Keratinocyte (primary cell): Measurements from ENCODE around the gene DHTKD1. TPM values are rescaled to one million over a fixed set of nuclear protein-coding genes. Genes with fewer than 3 reads are reported as not detected.
A peak's percentile ranks its signal among the peaks of the same experiment; 100 is the strongest.

Experiments used
- DNase-seq: peaks from one replicate; pipeline ENCODE4 v3.0.0-alpha.2; 2011; ENCODE audit warnings: low read depth, missing footprints, low spot score
- FAIRE-seq: peaks from 2 replicates; lab custom pipeline; 2011; peaks lifted over from hg19 to GRCh38; lab: Jason Lieb, UNC
- H2AFZ ChIP-seq: 2 replicates; pipeline ENCODE4 v1.6.0; 2012; ENCODE audit warnings: low read length, control low read depth, inconsistent platforms; ENCODE audit not compliant: control insufficient read depth
- H3K27ac ChIP-seq: 2 replicates; pipeline ENCODE4 v1.5.1; 2011; ENCODE audit warnings: low read length; ENCODE audit not compliant: control insufficient read depth, insufficient read depth
- H3K27me3 ChIP-seq: 3 replicates; pipeline ENCODE4 v1.6.0; 2011; ENCODE audit warnings: low read length; ENCODE audit not compliant: control insufficient read depth, insufficient read depth; ENCODE audit errors: extremely low read depth
- H3K36me3 ChIP-seq, 2 experiments: 2 replicates in 1 of 2; 3 replicates in 1 of 2; pipeline ENCODE4 v1.5.1; 2011; ENCODE audit warnings: low read length in 2 of 2, mild to moderate bottlenecking in 1 of 2; ENCODE audit not compliant: control insufficient read depth in 2 of 2, insufficient read depth in 2 of 2; ENCODE audit errors: extremely low read depth in 1 of 2
- H3K4me1 ChIP-seq: 3 replicates; pipeline ENCODE4 v1.5.1; 2011; ENCODE audit warnings: low read length; ENCODE audit not compliant: control insufficient read depth, insufficient read depth; ENCODE audit errors: extremely low read depth
- H3K4me2 ChIP-seq: 3 replicates; pipeline ENCODE4 v1.6.0; 2011; ENCODE audit warnings: low read depth, low read length; ENCODE audit not compliant: control insufficient read depth, insufficient read depth; ENCODE audit errors: extremely low read depth
- H3K4me3 ChIP-seq, 3 experiments: fragments of 200-600 bp in 1 of 3; sonication (generic) in 1 of 3; 2 replicates in 2 of 3; 3 replicates in 1 of 3; pipeline ENCODE4 v1.5.1; 2011 to 2016; ENCODE audit warnings: low read length in 3 of 3, mild to moderate bottlenecking in 3 of 3, control low read depth in 2 of 3, inconsistent platforms in 1 of 3, low read depth in 1 of 3, mixed read lengths in 1 of 3, mixed run types in 1 of 3, moderate library complexity in 1 of 3; ENCODE audit not compliant: control insufficient read depth in 2 of 3, insufficient read depth in 2 of 3; ENCODE audit errors: extremely low read depth in 1 of 3
- H3K79me2 ChIP-seq: 2 replicates; pipeline ENCODE4 v1.6.0; 2012; ENCODE audit warnings: low read length; ENCODE audit not compliant: control insufficient read depth, insufficient read depth
- H3K9ac ChIP-seq: 3 replicates; pipeline ENCODE4 v1.6.0; 2011; ENCODE audit warnings: low read length; ENCODE audit not compliant: control insufficient read depth, insufficient read depth; ENCODE audit errors: extremely low read depth
- H3K9me1 ChIP-seq: 3 replicates; pipeline ENCODE4 v1.6.0; 2011; ENCODE audit warnings: low read length; ENCODE audit not compliant: control insufficient read depth, insufficient read depth; ENCODE audit errors: extremely low read depth
- H3K9me3 ChIP-seq: 2 replicates; pipeline ENCODE4 v1.5.1; 2012; ENCODE audit warnings: low read depth, low read length; ENCODE audit not compliant: control insufficient read depth
- H4K20me1 ChIP-seq: 3 replicates; pipeline ENCODE4 v1.6.0; 2011; ENCODE audit warnings: low read length; ENCODE audit not compliant: control insufficient read depth, insufficient read depth; ENCODE audit errors: extremely low read depth
- EZH2 ChIP-seq: IDR thresholded peaks from one replicate; pipeline ENCODE4 v1.6.1; 2012; ENCODE audit warnings: inconsistent platforms, mild to moderate bottlenecking, low read length, moderate library complexity
- dilution Hi-C: fragments of 300-500 bp; cut with MboI; formaldehyde crosslinking; loops from one replicate; pipeline ENCODE4 v1.7.0; 2020; ENCODE audit warnings: low sequenced_read_pairs; ENCODE audit not compliant: extremely low pct_ligation_motif_present
- polyA plus RNA-seq, 5 experiments: library from polyadenylated mRNA; depleted of rRNA in 3 of 5; stranded (reverse) in 3 of 5; stranded (forward) in 1 of 5; unstranded in 1 of 5; fragments of >200 nt; gene quantifications; 1 replicate in 1 of 5; 2 replicates in 3 of 5; 3 replicates in 1 of 5; pipeline versions ENCODE4 v1.2.1 to v1.2.3, GENCODE V29; 2011 to 2012; ENCODE audit warnings: missing spikeins in 2 of 5, low read depth in 1 of 5, low replicate concordance in 1 of 5
- TF ChIP-seq, protein P1 (sequence below), 3 experiments: IDR thresholded peaks in 1 of 3; conservative IDR thresholded peaks in 1 of 3; optimal IDR thresholded peaks in 1 of 3; 2 replicates in 2 of 3; 3 replicates in 1 of 3; pipeline versions ENCODE3 to v1.5.1; 2011; ENCODE audit warnings: low read length in 3 of 3, mild to moderate bottlenecking in 3 of 3, moderate library complexity in 2 of 3, control low read depth in 1 of 3, inconsistent platforms in 1 of 3; ENCODE audit not compliant: insufficient read depth in 2 of 3; ENCODE audit errors: extremely low read depth in 1 of 3

Gene DHTKD1
- polyA plus RNA-seq, 1 donor (not counting 4 experiments of a cell fraction or from before 2014, with no cell fraction given): 12.8 TPM

DNA sequence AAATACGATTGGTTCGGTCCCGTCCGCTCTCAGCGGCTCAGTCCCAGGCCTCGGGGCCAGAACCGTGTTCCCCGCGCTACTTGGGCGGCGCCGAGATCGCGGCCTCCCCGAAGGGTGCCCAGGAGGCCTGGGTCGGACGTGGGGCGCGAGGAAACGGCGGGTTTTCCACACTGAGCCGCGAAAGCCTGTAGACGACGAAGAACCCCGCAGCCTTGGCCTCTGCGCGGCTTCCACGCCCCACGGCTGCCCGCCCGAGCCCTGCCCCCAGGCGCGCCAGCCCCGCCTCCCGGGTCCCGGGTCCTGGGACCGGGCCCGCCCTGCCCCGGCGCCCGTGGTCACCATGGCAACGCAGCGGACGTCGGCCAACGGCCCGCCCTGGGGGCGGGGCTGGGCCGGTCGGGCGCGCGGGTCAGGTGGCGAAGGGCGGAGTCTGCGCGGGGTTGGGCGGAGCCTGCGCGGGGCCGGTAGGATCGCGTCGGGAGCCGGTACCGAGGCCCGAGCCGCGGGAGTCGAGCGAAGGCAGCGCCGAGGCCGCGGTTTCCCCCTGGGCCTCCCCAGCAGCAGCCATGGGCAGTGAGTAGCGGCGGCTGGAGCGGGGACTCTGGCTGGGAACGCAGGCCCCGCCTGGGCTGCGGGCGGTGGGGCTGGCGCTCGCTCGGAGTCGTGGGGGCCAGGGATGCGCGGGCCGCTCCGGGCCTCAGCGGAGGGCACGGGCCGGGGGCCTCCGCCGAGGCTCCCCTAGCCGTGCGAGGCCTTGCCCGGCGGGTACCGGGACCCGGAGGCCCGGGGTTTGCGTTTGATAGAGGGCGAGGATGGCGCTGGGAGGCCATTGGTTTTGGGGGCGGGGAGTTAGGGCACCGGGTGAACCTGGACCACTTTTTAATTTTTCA is 60.7 kb downstream of the DHTKD1 start, which contains the start of gene SEC61A2:
Gene SEC61A2, plus strand, starts transcription at position 456 of the 890 bp plus-strand sequence. Its CDS starts 111 bp downstream, at position 567.
- Histone ChIP-seq H2AFZ (peak within 1 kb of the TSS; percentile 96), H3K9ac (peak within 1 kb of the TSS; percentile 82), H3K4me3 (peak within 1 kb of the TSS; percentile 81 to 84 (median 84)), H3K4me2 (peak within 1 kb of the TSS; percentile 95), H3K36me3 (no peaks in the 10 kb centered on the region), H3K9me1 (no peaks in the 10 kb centered on the region), H4K20me1 (no peaks in the 10 kb centered on the region), H3K4me1 (no peaks in the 10 kb centered on the region), H3K27ac (peak within 1 kb of the TSS; percentile 80), H3K9me3 (no peaks in the 10 kb centered on the region), H3K27me3 (no peaks in the 10 kb centered on the region), H3K79me2 (peaks cover 16% of the 10 kb centered on the region)
- no peak for FAIRE-seq
- dilution Hi-C loops: no loop called here
- DNase-seq: no peak
- TF ChIP-seq, protein P1, sequence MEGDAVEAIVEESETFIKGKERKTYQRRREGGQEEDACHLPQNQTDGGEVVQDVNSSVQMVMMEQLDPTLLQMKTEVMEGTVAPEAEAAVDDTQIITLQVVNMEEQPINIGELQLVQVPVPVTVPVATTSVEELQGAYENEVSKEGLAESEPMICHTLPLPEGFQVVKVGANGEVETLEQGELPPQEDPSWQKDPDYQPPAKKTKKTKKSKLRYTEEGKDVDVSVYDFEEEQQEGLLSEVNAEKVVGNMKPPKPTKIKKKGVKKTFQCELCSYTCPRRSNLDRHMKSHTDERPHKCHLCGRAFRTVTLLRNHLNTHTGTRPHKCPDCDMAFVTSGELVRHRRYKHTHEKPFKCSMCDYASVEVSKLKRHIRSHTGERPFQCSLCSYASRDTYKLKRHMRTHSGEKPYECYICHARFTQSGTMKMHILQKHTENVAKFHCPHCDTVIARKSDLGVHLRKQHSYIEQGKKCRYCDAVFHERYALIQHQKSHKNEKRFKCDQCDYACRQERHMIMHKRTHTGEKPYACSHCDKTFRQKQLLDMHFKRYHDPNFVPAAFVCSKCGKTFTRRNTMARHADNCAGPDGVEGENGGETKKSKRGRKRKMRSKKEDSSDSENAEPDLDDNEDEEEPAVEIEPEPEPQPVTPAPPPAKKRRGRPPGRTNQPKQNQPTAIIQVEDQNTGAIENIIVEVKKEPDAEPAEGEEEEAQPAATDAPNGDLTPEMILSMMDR (optimal IDR thresholded peaks at IDR 0.05 in 1 of 3, IDR thresholded peaks at IDR 0.05 in 1 of 3, conservative IDR thresholded peaks at IDR 0.05 in 1 of 3; ENCODE audit: extremely low read depth in 1 of 3, insufficient read depth in 2 of 3, low read length in 3 of 3): no peak
- TF ChIP-seq EZH2: no peak

- H3K36me3 ChIP-seq: peaks cover 0 to under 1% of the 10 kb centered on the region in 2 experiments
- H3K27me3 ChIP-seq: no peaks in the 10 kb centered on the region
- H3K9me3 ChIP-seq: no peaks in the 10 kb centered on the region
- H3K4me1 ChIP-seq: no peaks in the 10 kb centered on the region
- no peak for DNase-seq
- peak overlapping the region; percentile 82 for H3K9ac ChIP-seq
- TF ChIP-seq EZH2: no peak
- TF ChIP-seq, protein P1 (optimal IDR thresholded peaks at IDR 0.05 in 1 of 3, IDR thresholded peaks at IDR 0.05 in 1 of 3, conservative IDR thresholded peaks at IDR 0.05 in 1 of 3; ENCODE audit: extremely low read depth in 1 of 3, insufficient read depth in 2 of 3, low read length in 3 of 3): peak; percentile 36 to 59 (median 52)
- H3K9me1 ChIP-seq: no peaks in the 10 kb centered on the region
- H3K4me3 ChIP-seq: peak overlapping the region; percentile 81 to 84 (median 84)
- peaks cover 16% of the 10 kb centered on the region for H3K79me2 ChIP-seq
- dilution Hi-C loops: no loop called here
- peak overlapping the region; percentile 39 for H2AFZ ChIP-seq
- peak overlapping the region; percentile 80 for H3K27ac ChIP-seq
- FAIRE-seq: peak; percentile 71
- H4K20me1 ChIP-seq: no peaks in the 10 kb centered on the region
- H3K4me2 ChIP-seq: peak overlapping the region; percentile 95
Observed at GRCh38 chr10:12130237-12130872, 61.6 kb downstream of the DHTKD1 start.
